Measurements from ENCODE around the gene CHRNA5. TPM values are rescaled to one million over a fixed set of nuclear protein-coding genes. Genes with fewer than 3 reads are reported as not detected.

The CHRNA5 gene
- total and polyA plus RNA-seq, 9 of the 15 experiments (the other 6 are each of a cell fraction or from before 2014, with no cell fraction given) = 2.8 to 16.1 (median 11.4) TPM

DNA sequence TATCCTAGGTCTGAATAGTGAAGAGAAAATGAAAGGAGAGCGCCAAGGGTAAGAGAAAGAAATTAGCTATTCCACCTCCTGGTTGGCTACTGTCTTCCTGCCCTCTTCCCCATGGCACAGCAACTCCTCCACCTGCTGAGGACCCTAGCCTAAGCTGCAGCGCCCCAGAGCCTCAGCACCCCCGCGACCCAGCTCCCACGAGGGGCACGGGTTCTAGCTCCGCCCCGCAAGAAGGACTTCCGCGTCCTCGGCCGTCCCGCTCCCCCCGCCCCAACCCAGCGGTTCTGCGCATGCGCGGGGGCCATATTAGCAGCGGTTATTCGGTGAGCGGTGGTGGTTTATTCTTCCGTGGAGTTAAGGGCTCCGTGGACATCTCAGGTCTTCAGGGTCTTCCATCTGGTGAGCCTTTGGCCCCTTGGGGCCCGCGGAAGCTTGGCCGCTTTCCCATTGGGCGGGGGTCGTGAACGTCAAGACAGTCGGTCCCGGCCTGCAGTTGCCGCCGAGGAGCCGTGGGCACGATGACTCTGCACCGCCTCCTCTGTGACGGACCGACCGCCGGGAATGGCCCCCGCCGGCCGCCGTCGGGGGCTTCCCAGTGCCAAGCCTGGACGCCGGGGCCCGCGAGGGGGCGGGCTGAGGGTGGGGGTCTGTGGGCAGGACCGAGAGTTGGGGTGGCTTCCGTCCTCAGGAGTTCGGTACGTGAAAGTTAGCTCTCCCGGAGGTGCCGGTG, 25.0 kb upstream of the CHRNA5 start, which contains the start of gene PSMA4 (continued):
- peak; percentile 75 for TF ChIP-seq SP1 (CRISPR knock-in tag; IDR thresholded peaks at IDR 0.05)
- TF ChIP-seq POLR2H (tag; IDR thresholded peaks at IDR 0.05; ENCODE audit: low read depth) = peak; percentile 85
- no peak for TF ChIP-seq ZNF121 (CRISPR knock-in tag; conservative IDR thresholded peaks at IDR 0.05)
- peak; percentile 81 for TF ChIP-seq NFE2 (IDR thresholded peaks at IDR 0.05; ENCODE audit: low read depth)
- TF ChIP-seq SMAD1 (IDR thresholded peaks at IDR 0.05; ENCODE audit: low read depth, low read length, partially characterized antibody) = peak; percentile 57
- TF ChIP-seq KLF13 (tag; IDR thresholded peaks at IDR 0.05; ENCODE audit: borderline replicate concordance, low read depth) = 0 out of 2 replicates have a peak, but pooled peaks have one; percentile 15
- TF ChIP-seq GABPA (tag; conservative IDR thresholded peaks at IDR 0.05; ENCODE audit: low read depth) = peak; percentile 57
- no peak; the same call in 1 of the 2 replicates for TF ChIP-seq ZNF263 (CRISPR knock-in tag; IDR thresholded peaks at IDR 0.05; ENCODE audit: borderline replicate concordance)
- no peak for TF ChIP-seq ZNF444 (CRISPR knock-in tag; IDR thresholded peaks at IDR 0.05)
- TF ChIP-seq HCFC1 (IDR thresholded peaks at IDR 0.05; ENCODE audit: low read depth, low read length) = 0 out of 2 replicates have a peak, but pooled peaks have one; percentile 27
- no peak for TF ChIP-seq XRCC5 (IDR thresholded peaks at IDR 0.05; ENCODE audit: low read depth, low read length)
- no peak for TF ChIP-seq ZC3H8 (IDR thresholded peaks at IDR 0.05)
- TF ChIP-seq, protein P1, sequence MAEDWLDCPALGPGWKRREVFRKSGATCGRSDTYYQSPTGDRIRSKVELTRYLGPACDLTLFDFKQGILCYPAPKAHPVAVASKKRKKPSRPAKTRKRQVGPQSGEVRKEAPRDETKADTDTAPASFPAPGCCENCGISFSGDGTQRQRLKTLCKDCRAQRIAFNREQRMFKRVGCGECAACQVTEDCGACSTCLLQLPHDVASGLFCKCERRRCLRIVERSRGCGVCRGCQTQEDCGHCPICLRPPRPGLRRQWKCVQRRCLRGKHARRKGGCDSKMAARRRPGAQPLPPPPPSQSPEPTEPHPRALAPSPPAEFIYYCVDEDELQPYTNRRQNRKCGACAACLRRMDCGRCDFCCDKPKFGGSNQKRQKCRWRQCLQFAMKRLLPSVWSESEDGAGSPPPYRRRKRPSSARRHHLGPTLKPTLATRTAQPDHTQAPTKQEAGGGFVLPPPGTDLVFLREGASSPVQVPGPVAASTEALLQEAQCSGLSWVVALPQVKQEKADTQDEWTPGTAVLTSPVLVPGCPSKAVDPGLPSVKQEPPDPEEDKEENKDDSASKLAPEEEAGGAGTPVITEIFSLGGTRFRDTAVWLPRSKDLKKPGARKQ (CRISPR knock-in tag; IDR thresholded peaks at IDR 0.05) = no peak
- TF ChIP-seq HDAC6 (IDR thresholded peaks at IDR 0.05; ENCODE audit: low read depth, low read length) = no peak
- no peak for TF ChIP-seq STAG1 (CRISPR knock-in tag; IDR thresholded peaks at IDR 0.05; ENCODE audit: borderline replicate concordance)
- TF ChIP-seq FOXM1 (IDR thresholded peaks at IDR 0.05; ENCODE audit: low read depth) = no peak
- TF ChIP-seq FOXM1 (CRISPR knock-in tag; IDR thresholded peaks at IDR 0.05; ENCODE audit: low read depth) = 0 out of 2 replicates have a peak, but pooled peaks have one; percentile 38
- TF ChIP-seq, protein P2, sequence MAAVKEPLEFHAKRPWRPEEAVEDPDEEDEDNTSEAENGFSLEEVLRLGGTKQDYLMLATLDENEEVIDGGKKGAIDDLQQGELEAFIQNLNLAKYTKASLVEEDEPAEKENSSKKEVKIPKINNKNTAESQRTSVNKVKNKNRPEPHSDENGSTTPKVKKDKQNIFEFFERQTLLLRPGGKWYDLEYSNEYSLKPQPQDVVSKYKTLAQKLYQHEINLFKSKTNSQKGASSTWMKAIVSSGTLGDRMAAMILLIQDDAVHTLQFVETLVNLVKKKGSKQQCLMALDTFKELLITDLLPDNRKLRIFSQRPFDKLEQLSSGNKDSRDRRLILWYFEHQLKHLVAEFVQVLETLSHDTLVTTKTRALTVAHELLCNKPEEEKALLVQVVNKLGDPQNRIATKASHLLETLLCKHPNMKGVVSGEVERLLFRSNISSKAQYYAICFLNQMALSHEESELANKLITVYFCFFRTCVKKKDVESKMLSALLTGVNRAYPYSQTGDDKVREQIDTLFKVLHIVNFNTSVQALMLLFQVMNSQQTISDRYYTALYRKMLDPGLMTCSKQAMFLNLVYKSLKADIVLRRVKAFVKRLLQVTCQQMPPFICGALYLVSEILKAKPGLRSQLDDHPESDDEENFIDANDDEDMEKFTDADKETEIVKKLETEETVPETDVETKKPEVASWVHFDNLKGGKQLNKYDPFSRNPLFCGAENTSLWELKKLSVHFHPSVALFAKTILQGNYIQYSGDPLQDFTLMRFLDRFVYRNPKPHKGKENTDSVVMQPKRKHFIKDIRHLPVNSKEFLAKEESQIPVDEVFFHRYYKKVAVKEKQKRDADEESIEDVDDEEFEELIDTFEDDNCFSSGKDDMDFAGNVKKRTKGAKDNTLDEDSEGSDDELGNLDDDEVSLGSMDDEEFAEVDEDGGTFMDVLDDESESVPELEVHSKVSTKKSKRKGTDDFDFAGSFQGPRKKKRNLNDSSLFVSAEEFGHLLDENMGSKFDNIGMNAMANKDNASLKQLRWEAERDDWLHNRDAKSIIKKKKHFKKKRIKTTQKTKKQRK (IDR thresholded peaks at IDR 0.05; ENCODE audit: borderline replicate concordance, low read depth, low read length) = no peak
- TF ChIP-seq, protein P3, sequence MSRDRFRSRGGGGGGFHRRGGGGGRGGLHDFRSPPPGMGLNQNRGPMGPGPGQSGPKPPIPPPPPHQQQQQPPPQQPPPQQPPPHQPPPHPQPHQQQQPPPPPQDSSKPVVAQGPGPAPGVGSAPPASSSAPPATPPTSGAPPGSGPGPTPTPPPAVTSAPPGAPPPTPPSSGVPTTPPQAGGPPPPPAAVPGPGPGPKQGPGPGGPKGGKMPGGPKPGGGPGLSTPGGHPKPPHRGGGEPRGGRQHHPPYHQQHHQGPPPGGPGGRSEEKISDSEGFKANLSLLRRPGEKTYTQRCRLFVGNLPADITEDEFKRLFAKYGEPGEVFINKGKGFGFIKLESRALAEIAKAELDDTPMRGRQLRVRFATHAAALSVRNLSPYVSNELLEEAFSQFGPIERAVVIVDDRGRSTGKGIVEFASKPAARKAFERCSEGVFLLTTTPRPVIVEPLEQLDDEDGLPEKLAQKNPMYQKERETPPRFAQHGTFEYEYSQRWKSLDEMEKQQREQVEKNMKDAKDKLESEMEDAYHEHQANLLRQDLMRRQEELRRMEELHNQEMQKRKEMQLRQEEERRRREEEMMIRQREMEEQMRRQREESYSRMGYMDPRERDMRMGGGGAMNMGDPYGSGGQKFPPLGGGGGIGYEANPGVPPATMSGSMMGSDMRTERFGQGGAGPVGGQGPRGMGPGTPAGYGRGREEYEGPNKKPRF (IDR thresholded peaks at IDR 0.05; ENCODE audit: low read depth, low read length) = no peak
- no peak for TF ChIP-seq GABPB2 (CRISPR knock-in tag; conservative IDR thresholded peaks at IDR 0.05)
- TF ChIP-seq PHB (CRISPR knock-in tag; IDR thresholded peaks at IDR 0.05) = no peak
- TF ChIP-seq MAFK (IDR thresholded peaks at IDR 0.05; ENCODE audit: low read length) = no peak; the same call in 1 of the 2 replicates

All from K562 (cell line).